HFFc6 (cell line): ENCODE results near the gene RASGRP4. TPM values are rescaled to one million over a fixed set of nuclear protein-coding genes. Genes with fewer than 3 reads are reported as not detected.
"Not testable (repeated sequence)": the region's sequence is repeated elsewhere in the genome, so short reads cannot be mapped to it uniquely, and the experiment has no call there.

Experiments used
- DNase-seq: peaks from one replicate; pipeline ENCODE4 v3.0.0-alpha.2; 2018
- H3K27ac Mint-ChIP-seq: 2 replicates; pipeline ENCODE4 v1.8.0; 2020; ENCODE audit warnings: mild to moderate bottlenecking, mixed read lengths
- H3K27me3 Mint-ChIP-seq: 2 replicates; pipeline ENCODE4 v1.8.0; 2021; ENCODE audit warnings: mild to moderate bottlenecking, moderate library complexity, mixed read lengths; ENCODE audit not compliant: insufficient read depth
- H3K36me3 Mint-ChIP-seq: 2 replicates; pipeline ENCODE4 v1.8.0; 2021; ENCODE audit warnings: low read depth, mixed read lengths
- H3K4me1 Mint-ChIP-seq: 2 replicates; pipeline ENCODE4 v1.8.0; 2020; ENCODE audit warnings: low read depth, mixed read lengths
- H3K4me3 Mint-ChIP-seq: 2 replicates; pipeline ENCODE4 v1.8.0; 2020; ENCODE audit warnings: mild to moderate bottlenecking, moderate library complexity, mixed read lengths
- H3K9me3 Mint-ChIP-seq: 2 replicates; pipeline ENCODE4 v1.8.0; 2020; ENCODE audit warnings: mild to moderate bottlenecking, mixed read lengths
- CTCF ChIP-seq: fragments of 200-600 bp; sonication (generic); IDR thresholded peaks from 2 replicates; pipeline ENCODE4 v1.5.0; 2021; ENCODE audit warnings: antibody characterized with exemption, mild to moderate bottlenecking
- long read RNA-seq: library from polyadenylated mRNA; unstranded; transcript quantifications from one replicate; pipeline ENCODE4 v2.0.0, GENCODE V29; 2019
- total RNA-seq, 6 experiments: library from RNA; stranded (reverse); fragmentation: NEBNext Ultra II Directional; extraction: Animal tissue kit (Norgen Biotek cat#: 25700); gene quantifications; 2 replicates in 1 of 6; 3 replicates in 5 of 6; pipeline ENCODE4 v1.2.3, GENCODE V29; 2021

Gene RASGRP4, protein sequence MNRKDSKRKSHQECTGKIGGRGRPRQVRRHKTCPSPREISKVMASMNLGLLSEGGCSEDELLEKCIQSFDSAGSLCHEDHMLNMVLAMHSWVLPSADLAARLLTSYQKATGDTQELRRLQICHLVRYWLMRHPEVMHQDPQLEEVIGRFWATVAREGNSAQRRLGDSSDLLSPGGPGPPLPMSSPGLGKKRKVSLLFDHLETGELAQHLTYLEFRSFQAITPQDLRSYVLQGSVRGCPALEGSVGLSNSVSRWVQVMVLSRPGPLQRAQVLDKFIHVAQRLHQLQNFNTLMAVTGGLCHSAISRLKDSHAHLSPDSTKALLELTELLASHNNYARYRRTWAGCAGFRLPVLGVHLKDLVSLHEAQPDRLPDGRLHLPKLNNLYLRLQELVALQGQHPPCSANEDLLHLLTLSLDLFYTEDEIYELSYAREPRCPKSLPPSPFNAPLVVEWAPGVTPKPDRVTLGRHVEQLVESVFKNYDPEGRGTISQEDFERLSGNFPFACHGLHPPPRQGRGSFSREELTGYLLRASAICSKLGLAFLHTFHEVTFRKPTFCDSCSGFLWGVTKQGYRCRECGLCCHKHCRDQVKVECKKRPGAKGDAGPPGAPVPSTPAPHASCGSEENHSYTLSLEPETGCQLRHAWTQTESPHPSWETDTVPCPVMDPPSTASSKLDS
- not detected for total RNA-seq
- long read RNA-seq = 0 reads

DNA sequence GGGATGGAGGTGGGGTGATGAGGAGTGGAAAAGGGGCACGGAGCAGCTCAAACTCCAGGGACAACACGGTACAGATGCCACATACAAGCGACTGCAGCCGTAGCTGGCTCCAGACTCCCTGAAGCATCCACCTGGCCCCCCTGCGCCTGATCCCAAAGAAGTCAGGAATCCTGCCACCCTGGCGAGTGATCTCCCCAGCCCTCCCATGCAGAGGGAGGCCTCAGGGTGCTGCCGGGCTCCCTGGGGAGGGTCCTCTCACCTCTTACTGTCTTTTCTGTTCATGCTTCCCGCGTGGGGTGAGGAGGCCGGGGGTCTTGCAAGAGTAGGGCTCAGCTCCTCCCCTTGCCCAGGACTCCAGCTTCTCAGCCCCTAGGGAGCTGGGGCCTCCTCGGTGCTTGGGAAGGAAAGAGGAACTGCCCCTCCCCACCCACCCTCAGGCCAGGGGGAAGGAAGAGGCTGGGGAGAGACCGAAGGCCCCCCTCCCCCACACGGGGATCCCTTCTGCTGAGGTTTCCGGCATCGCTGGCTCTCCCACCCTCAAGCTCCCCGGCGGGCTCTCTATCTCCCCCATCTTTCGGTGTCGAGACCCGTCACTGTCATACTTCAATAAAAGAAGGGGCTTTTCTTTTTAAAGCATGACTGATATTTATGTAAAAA is at the start of gene RASGRP4:
RASGRP4 (minus strand) TSS at position 410 of the 657 bp plus-strand sequence; CDS start at position 282, 128 bp downstream.
- H3K27ac Mint-ChIP-seq = no peak within 1 kb of the TSS
- no peak for DNase-seq
- TF ChIP-seq CTCF = no peak
- no peak within 1 kb of the TSS for H3K4me3 Mint-ChIP-seq
- peaks cover 17% of the 10 kb centered on the region for H3K27me3 Mint-ChIP-seq
- H3K4me1 Mint-ChIP-seq = no peaks in the 10 kb centered on the region; the same call in 1 of the 2 replicates
- no peaks in the 10 kb centered on the region for H3K36me3 Mint-ChIP-seq
- H3K9me3 Mint-ChIP-seq = no peaks in the 10 kb centered on the region

GRCh38 chr19:38475176-38475575 is 49.2 kb upstream of the RASGRP4 start:
- Mint-ChIP-seq H3K4me3 (no peak overlapping the region), H3K36me3 (no peaks in the 10 kb centered on the region), H3K4me1 (no peaks in the 10 kb centered on the region), H3K27me3 (peaks cover 22% of the 10 kb centered on the region), H3K27ac (no peak overlapping the region), H3K9me3 (no peaks in the 10 kb centered on the region)
- DNase-seq = no peak
- TF ChIP-seq CTCF = no peak

GRCh38 chr19:38473201-38473600 is 47.2 kb upstream of the RASGRP4 start:
- H3K27me3 Mint-ChIP-seq = peaks cover 20% of the 10 kb centered on the region
- no peaks in the 10 kb centered on the region for H3K36me3 Mint-ChIP-seq
- H3K27ac Mint-ChIP-seq = no peak overlapping the region
- DNase-seq = no peak
- H3K9me3 Mint-ChIP-seq = no peaks in the 10 kb centered on the region
- no peak overlapping the region for H3K4me3 Mint-ChIP-seq
- H3K4me1 Mint-ChIP-seq = no peaks in the 10 kb centered on the region
- no peak for TF ChIP-seq CTCF

DNA sequence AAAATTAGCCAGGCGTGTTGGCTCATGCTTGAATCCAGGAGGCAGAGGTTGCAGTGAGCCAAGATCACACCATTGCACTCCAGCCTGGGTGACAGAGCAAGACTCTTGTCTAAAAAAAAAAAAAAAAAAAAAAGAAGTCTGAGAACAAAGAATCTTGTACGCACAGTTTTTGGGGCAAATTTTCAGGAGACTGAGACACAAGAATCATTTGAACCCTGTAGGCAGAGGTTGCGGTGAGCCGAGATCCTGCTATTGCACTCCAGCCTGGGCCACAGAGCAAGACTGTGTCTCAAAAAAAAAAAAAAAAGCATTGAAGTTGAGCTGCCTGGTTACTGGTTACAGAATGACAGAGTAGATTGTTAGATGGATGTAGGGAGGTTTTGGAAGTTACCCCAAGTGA is 46.7 kb upstream of the RASGRP4 start:
- H3K9me3 Mint-ChIP-seq, H3K4me3 Mint-ChIP-seq, DNase-seq: not testable (repeated sequence)

GRCh38 chr19:38470788-38471480 is 44.9 kb upstream of the RASGRP4 start:
- DNase-seq = no peak
- Mint-ChIP-seq H3K4me3 (no peak overlapping the region), H3K36me3 (no peaks in the 10 kb centered on the region), H3K4me1 (no peaks in the 10 kb centered on the region), H3K9me3 (peaks cover 8% of the 10 kb centered on the region; the same call in 1 of the 2 replicates), H3K27ac (no peak overlapping the region), H3K27me3 (peaks cover 19% of the 10 kb centered on the region)
- no peak for TF ChIP-seq CTCF

More for the DNA sequence above, 46.7 kb upstream of the RASGRP4 start:
- H3K4me1 Mint-ChIP-seq, H3K36me3 Mint-ChIP-seq, H3K27ac Mint-ChIP-seq: not testable (repeated sequence)
- H3K27me3 Mint-ChIP-seq = peaks cover 17% of the 10 kb centered on the region
